ENCODE results near the gene PARP14.
A peak's percentile ranks its signal among the peaks of the same experiment; 100 is the strongest.
"Not testable (repeated sequence)": the region's sequence is repeated elsewhere in the genome, so short reads cannot be mapped to it uniquely, and the experiment has no call there.

PARP14 gene

DNA sequence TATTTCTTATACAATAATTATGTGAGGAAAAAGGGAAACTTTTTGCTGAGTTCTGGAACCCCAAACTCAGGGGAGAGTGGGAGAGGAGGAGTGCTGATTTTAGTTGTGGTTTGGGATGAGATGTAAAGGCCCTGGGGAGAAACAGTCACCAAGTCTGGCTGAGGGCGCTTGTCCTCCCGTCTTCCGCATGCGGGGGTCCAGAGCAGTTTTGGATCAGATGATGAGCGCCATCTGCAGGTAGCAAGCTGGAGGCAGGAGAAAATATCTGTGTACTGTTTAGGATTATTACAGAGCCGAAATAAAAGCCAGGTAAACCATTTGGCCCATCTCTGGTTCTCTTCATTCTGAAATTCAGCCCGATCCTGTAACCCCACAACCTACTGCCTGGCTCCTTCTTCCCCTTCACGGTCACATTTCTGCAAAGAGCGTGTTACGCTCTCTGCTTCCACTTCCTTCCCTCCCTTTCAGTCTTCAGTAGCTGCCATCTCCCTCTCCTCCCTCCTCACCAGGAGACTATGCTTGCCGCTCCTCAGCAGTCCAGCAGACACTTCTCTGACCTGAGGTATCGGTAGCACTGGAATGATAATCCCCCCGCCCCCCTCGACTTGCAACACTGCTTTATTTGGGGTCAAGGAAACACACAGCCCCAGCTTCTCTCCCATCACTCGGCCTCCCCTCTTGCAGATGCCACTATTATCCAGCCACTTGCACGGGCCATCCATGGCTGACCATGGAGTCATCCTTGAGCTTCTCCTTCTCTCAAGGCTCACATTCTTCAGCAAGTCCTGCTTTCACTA, 1.4 kb upstream of the PARP14 start:
- peak; percentile 44 to 86 (median 70) for DNase-seq

DNA sequence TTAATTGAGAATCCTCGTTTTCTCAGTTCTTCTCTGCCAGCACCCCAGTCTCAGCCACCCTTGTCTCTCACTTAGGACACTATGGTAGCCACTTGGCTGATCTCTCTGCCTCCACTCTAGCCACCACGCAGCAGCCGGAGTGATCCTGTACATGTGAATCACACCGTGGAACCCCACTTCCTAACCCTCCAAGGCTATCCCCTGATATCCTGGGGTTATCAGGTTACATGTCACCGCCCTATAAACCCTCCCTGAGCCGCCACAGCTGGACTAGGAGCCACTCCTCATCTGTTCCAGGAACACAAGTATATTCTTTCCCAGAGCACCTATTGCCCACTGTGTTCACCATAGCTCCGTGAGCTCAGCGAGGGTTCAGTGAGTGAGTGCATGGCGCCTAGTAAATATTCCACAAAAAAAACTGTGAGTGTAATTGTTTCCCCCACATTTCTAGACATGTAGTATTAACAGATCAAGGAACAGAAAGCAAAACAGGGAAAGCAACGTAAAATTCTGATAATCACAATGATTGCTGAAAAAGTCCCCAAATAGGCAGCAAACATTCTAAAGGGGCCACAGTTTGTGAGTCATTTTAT, 661 bp upstream of the PARP14 start:
- DNase-seq = peak in 2 of 5 experiments; percentile 9 to 29

DNA sequence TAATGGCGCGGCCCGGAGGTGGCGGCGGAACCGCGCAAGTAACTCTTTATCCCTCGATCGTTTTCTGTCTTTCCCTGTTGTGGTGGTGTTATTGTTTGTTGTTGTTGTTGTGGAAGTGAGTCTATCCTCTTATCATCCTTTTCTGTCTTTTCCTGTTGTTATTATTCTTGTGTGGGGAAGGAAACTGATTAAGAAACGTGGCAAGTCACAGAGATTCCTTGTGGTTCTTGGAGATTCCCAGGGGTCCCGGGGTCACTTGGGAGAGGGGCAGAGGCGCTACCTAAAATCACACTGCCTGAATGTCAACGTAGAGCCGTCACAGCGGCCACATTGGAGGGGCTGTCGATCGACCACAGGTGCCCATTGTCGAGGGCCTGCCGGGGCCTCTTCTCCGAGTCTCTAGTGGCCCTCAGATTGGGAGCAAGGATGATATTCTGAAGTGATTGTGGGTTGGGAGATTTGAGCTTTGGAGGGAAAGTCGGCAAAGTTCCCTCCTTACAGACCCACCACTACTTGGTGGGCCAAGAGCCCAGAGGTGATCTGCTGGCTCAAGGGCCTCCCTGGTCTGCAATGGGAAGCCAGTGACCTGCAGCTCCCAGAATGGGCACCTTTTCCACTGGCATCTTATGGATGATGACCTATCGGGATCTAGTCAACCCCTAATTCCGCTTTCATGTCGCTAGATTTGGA, 790 bp downstream of the PARP14 start:
- peak in 1 of 5 experiments; percentile 9 for DNase-seq

DNA sequence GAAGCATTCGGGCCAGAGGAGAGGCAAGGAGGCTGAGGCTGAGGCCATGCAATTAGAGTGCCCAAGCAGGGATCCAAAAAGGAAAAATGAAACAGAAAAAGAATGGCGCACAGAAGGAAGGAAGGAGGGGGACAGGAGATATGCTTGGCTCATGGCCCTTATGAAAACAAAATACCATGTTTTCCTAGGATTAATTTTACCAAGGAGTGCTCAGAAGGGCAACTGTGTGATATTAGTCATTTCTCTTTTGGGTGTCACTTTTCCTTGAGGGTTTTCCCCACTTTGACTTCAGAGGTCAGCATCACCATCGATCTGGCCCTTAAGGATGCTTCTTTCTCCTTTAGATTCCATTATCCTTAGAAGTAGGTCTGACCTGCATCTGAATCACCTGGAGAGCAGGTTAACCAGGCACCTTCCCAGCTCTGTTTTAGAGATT, 1.4 kb downstream of the PARP14 start:
- DNase-seq = no peak

DNA sequence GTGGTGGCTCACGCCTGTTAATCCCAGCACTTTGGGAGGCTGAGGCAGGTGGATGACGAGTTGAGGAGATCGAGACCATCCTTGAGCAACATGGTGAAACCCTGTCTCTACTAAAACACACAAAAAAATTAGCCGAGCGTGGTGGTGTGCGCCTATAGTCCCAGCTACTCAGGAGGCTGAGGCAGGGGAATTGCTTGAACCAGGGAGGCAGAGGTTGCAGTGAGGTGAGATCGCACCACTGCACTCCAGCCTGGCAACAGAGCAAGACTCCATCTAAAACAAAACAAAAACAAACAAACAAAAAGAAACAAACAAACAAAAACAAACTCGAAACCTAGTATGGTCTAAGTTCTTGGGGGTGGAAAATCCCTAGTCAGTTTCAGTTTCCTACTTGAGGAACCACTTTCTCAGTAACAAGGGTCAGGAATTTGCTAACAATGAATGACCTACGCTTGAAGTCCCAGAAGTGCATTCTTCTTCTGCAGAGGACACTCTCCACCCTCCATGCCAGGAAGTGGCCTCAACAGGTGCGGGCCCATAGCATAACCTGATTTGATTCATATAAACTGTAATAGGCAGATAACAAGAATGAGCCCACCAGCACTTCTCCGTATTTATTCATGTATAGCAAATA, 2.3 kb downstream of the PARP14 start:
- not testable (repeated sequence) for DNase-seq

- DNase-seq = no peak
These were observed 6.7 kb downstream of the PARP14 start for GRCh38 chr3:122687298-122687697.

DNA sequence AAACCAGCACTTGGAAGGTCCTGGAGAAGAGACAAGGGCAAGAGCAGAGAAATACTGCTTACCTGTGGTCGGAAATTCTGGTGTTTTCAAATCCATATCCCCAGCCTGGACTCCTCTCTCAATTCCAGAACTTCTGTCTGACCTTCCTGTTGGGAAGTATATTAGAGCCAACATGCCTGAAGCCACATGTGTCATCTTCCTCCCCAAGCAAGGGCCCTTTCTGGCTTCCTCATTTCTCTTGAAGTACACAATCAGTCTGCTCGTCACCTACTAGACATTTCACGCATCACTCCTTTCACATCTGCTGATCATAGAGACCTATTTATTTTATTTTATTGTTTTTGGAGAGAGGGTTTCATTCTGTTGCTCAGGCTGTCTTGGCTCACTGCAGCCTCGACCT, 8.4 kb downstream of the PARP14 start:
- no peak for DNase-seq

DNA sequence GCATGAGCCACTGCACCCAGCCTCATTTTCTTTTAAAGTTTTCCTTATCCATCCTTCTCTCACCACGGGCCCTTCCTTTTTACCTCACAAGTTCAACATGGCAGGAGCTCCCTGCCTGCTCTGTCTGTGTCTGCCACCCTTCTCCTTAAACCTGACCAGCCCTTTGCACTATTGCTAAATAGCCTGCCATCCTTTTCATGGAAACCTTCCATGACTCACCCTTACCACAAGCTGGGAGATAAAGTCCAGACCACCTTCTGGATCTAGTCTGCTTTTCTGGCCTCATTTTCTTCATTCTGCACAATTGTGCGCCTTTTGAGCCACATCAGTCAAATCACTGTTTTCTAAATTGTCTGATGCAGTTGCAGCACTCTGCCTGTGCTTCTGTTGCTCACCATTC, 8.9 kb downstream of the PARP14 start:
- no peak for DNase-seq

- DNase-seq = no peak
These were observed 9.5 kb downstream of the PARP14 start for GRCh38 chr3:122690096-122690495.

- no peak for DNase-seq
These were observed 10.6 kb downstream of the PARP14 start for GRCh38 chr3:122691195-122691594.

GRCh38 chr3:122692674-122693073, 12.0 kb downstream of the PARP14 start:
- DNase-seq = no peak

- no peak for DNase-seq
These were observed 14.3 kb downstream of the PARP14 start for GRCh38 chr3:122694966-122695365.

DNA sequence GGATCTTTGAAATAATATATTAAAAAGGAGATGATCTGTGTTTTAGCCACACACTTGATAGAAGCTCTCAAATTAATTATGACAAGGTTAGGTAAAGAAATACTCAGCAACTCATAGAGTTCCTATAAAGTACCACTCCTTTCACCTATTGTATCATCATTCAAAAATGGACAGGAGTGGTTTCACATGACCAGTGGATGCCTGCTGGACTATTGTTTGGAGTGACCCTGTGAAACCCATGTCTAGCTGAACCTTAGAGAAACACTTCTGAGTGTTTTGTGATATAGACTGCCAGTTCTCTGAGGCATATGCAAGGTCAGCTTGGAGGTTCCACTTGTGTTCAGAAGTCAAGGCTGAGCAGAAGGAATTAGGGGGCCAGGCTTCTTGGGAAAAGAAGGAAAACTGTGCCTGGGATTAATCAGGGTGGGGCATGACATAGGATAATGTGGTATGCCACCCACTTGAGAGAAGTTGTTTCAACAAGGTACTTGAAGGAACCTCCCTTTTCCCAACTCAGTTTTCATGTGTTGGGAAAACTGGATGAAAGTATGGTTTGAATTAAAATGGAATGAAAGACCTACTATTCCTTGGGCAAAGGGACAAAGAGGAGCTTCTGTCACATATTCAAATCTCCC, 15.4 kb downstream of the PARP14 start:
- no peak for DNase-seq

DNA sequence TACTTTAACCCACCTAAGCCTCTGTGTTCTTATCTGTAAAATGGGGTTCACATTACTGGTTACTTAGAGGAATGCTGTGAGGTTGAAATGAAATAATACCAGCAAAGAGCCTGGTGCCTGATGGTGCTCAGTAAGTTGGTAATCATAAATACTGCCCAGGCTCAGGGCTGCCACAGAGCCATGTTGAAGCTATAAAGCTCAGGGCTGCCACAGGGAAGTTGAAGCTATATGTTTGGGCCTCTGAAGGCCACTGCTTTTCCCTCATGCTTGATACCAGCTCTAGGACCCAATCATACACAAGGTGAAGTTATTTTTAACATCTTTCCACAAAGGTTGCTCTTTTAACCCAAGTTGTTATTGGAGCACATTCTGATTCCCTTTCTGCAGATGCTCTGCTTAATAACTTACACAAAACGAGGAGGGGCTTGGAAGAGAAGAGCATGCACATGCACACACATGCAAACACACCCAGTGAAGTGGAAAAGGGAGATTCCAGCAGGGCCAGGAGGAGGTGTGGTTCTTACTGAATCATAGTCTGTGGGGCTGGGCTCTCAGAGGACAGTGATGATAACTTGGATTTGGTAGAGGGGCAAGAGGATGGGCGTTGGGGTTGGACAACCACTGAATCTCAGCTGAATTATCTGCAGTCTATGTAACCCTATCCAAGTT, 17.4 kb downstream of the PARP14 start:
- no peak for DNase-seq

DNA sequence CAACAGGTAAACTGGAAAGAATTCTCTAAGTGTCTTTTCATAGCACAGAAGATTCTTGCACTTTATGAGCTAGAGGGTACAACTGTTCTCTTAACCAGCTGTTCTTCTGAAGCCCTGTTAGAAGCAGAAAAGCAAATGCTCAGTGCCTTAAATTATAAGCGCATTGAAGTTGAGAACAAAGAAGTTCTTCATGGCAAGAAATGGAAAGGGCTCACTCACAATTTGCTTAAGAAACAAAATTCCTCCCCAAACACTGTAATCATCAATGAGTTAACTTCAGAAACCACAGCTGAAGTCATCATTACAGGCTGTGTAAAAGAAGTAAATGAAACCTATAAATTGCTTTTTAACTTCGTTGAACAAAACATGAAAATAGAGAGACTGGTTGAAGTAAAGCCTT, 19.6 kb downstream of the PARP14 start:
- no peak for DNase-seq

- DNase-seq = no peak
These were observed 24.7 kb downstream of the PARP14 start for GRCh38 chr3:122705379-122705778.

DNA sequence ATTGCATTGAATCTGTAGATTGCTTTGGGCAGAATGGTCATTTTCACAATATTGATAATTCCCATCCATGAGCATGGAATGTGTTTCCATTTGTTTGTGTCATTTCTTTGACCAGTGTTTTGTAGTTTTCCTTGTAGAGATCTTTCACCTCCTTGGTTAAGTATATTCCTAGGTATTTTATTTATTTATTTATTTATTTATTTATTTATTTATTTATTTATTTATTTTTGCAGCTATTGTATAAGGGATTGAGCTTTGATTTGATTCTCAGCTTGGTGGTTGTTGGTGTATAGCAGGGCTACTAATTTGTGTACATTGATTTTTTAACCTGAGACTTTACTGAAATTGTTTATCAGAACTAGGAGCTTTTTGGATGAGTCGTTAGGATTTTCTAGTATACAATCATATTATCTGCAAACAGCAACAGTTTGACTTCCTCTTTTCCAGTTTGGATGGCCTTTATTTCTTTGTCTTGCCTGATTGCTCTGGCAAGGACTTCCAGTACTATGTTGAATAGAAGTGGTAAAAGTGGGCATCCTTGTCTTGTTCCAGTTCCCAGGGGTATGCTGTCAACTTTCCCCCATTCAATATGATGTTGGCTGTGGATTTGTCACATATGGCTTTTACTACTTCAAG, 30.1 kb downstream of the PARP14 start:
- not testable (repeated sequence) for DNase-seq

DNA sequence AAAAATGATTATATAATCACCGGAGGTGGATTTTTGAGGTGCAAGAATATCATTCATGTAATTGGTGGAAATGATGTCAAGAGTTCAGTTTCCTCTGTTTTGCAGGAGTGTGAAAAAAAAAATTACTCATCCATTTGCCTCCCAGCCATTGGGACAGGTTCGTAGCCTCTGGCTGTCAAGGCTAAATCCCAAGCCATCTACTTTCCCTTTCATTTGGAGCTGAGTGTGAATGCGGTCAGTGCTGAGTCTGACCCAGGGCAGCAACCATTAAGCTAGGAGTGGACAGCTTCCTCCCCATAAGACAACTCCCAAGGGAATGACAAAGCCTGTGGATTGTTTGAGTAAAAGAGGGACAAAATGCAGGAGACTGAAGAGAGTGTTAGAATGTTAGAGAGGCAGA, 33.6 kb downstream of the PARP14 start:
- DNase-seq = no peak

GRCh38 chr3:122716667-122717066, 36.0 kb downstream of the PARP14 start:
- no peak for DNase-seq

- no peak for DNase-seq
These were observed 38.8 kb downstream of the PARP14 start for GRCh38 chr3:122719273-122719921.

- no peak for DNase-seq
These were observed 44.5 kb downstream of the PARP14 start for GRCh38 chr3:122725106-122725505.
